ENCODE measurements around the gene NHERF2.
A peak's percentile ranks its signal among the peaks of the same experiment; 100 is the strongest.

Gene NHERF2

DNA sequence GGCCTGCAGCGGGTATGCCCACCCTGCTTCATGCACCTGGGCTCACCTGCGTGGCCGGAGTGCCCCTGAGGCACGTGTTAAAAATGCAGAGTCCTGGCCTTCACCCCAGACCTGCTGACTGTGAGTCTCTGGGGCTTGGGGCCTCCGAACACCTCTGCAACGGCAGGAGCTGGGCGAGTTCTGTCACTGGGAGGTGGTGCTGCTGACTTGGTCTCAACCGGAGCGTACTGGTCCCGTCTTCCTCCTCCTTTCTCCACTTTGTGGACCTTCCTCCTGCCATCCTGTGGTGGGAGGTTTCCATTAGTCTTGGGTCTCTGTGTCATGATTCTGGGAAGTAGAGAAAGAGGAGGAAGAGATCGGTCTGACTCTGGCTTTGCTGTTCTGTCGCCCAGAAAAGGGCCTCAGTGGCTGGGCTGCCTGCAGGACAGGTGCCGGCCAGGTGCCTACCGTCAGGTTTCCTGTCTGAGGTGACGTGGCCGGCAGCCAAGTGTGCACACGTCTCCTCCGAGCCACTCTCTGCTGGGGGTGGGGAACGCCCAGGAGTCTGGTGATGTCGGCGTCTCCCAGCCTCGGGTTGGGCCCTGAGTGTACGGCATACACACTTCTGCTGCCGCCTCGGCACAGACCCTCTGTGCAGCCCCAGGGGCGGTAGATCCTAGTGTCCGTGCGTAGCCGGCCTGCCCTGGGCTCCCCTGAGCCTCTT, 28.0 kb downstream of the NHERF2 start:
- no peak overlapping the region for H3K4me3 ChIP-seq (ENCODE audit: low read length)
- no peak for DNase-seq (ENCODE audit: low read depth)

DNA sequence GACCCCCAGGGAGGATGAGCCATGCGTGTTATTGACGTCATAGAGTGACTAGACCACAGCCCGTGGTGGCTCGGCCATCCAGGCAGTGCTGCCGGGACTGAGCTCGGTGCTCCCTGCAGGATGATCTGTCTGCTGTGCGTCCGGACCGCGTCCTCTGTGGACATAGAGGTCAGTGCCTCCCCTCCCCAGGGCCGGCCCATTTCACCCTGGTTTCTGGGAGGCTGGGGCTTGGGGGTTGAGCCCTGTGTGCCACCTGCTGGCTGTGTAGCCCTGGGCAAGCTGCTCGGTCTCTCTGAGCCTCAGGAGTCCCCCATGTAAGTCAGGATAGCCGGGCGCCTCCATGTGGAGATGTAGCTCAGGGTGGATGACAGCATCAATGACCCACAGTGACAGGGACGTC, 29.4 kb downstream of the NHERF2 start:
- TF ChIP-seq, protein P1, sequence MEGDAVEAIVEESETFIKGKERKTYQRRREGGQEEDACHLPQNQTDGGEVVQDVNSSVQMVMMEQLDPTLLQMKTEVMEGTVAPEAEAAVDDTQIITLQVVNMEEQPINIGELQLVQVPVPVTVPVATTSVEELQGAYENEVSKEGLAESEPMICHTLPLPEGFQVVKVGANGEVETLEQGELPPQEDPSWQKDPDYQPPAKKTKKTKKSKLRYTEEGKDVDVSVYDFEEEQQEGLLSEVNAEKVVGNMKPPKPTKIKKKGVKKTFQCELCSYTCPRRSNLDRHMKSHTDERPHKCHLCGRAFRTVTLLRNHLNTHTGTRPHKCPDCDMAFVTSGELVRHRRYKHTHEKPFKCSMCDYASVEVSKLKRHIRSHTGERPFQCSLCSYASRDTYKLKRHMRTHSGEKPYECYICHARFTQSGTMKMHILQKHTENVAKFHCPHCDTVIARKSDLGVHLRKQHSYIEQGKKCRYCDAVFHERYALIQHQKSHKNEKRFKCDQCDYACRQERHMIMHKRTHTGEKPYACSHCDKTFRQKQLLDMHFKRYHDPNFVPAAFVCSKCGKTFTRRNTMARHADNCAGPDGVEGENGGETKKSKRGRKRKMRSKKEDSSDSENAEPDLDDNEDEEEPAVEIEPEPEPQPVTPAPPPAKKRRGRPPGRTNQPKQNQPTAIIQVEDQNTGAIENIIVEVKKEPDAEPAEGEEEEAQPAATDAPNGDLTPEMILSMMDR (conservative IDR thresholded peaks at IDR 0.05; ENCODE audit: low read length) = peak; percentile 45
- H3K4me3 ChIP-seq (ENCODE audit: low read length) = no peak overlapping the region
- DNase-seq (ENCODE audit: low read depth) = peak; percentile 20

More for the DNA sequence above, 28.0 kb downstream of the NHERF2 start:
- TF ChIP-seq, protein P1 (conservative IDR thresholded peaks at IDR 0.05; ENCODE audit: low read length) = no peak

DNA sequence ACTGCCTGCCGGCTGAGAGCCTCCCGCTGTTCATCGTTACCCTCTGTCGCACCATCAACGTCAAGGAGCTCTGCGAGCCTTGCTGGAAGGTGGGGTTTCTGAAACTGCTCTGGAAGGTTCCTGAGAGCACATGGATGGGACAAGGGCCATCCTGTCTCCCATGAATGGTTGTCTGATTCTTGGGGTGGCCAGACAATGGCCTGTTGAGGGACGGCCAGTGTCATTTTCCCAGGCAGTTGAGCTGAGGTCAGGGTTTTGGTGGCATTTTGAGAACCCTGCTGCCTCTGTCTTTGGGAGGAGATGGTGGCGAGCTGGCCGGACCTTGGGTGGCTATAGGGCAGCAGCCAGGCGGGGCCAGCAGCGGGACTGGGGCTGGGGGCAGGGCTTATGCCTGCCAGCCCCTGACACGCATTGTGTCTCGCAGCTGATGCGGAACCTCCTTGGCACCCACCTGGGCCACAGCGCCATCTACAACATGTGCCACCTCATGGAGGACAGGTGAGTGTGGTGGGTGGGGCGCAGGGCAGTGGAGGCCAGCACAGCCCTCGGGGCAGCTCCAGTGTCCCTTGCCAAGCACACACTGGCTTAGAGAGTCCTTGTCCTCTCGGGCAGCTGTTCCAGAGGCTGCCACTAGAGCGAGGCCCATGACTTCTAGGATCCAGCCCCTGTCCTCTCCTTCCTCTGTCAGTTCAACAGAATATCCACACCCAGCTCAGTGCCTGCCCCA, 30.1 kb downstream of the NHERF2 start:
- peak; percentile 22 for DNase-seq (ENCODE audit: low read depth)
- H3K4me3 ChIP-seq (ENCODE audit: low read length) = no peak overlapping the region
- TF ChIP-seq, protein P1 (conservative IDR thresholded peaks at IDR 0.05; ENCODE audit: low read length) = peak; percentile 39

DNA sequence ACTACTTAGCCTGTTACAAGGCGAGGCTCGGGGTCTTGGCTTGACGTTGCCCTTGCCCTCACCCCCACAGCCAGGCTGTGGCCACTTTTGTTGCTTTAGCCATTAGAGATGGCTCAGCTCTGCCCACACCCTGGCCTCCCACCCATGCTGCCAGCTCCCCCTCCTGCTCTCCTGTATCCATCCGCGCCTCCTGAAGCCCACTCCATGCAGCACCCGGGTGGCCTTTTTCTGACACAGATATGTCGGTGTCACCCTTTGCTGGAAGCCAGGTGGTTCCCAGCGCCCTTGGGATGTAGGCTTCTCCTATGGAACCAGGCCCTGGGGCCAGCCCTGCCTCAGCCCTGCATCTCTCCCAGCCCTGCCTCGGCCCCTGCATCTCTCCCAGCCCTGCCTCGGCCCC, 30.7 kb downstream of the NHERF2 start:
- DNase-seq (ENCODE audit: low read depth) = no peak
- TF ChIP-seq, protein P1 (conservative IDR thresholded peaks at IDR 0.05; ENCODE audit: low read length) = no peak

DNA sequence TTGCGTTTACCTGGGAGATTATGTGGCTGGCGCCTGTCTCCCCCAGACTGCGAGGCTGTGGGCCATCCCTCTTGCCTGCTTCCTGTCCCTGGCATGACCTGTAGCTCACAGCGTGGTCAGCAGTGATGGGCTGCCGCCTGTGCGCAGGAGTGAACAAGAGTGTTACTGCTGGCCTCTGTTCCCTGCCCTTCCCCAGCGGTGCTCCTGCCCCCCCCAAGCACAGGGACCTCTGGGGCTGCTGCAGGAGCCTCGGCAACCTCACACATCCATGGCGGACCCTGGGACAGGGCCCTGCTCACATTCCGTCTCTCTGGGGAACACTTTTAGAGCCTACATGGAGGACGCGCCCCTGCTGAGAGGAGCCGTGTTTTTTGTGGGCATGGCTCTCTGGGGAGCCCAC, 31.7 kb downstream of the NHERF2 start:
- no peak overlapping the region for H3K4me3 ChIP-seq (ENCODE audit: low read length)
- no peak for DNase-seq (ENCODE audit: low read depth)
- TF ChIP-seq, protein P1 (conservative IDR thresholded peaks at IDR 0.05; ENCODE audit: low read length) = no peak

More for the DNA sequence above, 30.7 kb downstream of the NHERF2 start:
- H3K4me3 ChIP-seq (ENCODE audit: low read length) = no peak overlapping the region

DNA sequence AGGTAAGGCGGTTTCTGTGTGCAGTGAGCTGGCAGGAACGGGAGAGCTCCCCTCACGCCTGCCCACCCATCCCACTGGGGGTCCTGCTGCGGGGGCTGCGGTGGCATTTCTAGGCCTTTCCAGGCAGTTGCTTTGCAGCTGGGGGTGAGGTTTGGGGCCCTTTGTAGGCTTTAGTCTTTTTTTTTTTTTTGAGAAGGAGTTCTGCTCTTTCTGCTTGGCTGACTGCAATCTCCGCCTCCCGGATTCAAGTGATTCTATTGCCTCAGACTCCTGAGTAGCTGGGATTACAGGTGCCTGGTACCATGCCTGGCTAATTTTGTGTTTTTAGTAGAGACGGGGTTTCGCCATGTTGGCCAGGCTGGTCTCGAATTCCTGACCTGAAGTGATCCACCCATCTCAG, 32.2 kb downstream of the NHERF2 start:
- H3K4me3 ChIP-seq (ENCODE audit: low read length) = no peak overlapping the region
- TF ChIP-seq, protein P1 (conservative IDR thresholded peaks at IDR 0.05; ENCODE audit: low read length) = no peak
- DNase-seq (ENCODE audit: low read depth) = no peak

DNA sequence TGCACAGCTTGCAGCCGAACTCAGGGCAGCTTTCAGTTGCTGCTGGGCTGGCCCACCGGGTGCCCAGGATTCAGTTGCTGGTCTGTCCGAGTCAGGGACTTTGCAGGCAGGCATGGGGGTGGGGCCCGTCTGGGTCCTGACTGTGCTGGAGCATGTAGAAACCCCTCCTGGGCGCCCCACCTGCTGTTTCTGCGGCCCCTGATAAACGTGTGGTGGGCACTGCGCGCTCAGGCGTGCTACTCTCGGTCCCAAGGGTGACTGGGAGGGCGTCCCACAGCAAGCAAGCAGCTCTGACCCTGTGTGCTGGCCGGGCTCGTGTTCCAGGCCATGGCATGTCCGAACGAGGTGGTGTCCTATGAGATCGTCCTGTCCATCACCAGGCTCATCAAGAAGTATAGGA, 33.6 kb downstream of the NHERF2 start:
- TF ChIP-seq, protein P1 (conservative IDR thresholded peaks at IDR 0.05; ENCODE audit: low read length) = no peak
- no peak for DNase-seq (ENCODE audit: low read depth)

More for the DNA sequence above, 33.6 kb downstream of the NHERF2 start:
- no peak overlapping the region for H3K4me3 ChIP-seq (ENCODE audit: low read length)

Measured in AG10803 (cell line).